Measurements from ENCODE around the gene PNPLA7. TPM values are rescaled to one million over a fixed set of nuclear protein-coding genes. Genes with fewer than 3 reads are reported as not detected.

PNPLA7 gene
- total and polyA plus RNA-seq, 7 donors: 1.8 to 12.2 (median 8.2) TPM

DNA sequence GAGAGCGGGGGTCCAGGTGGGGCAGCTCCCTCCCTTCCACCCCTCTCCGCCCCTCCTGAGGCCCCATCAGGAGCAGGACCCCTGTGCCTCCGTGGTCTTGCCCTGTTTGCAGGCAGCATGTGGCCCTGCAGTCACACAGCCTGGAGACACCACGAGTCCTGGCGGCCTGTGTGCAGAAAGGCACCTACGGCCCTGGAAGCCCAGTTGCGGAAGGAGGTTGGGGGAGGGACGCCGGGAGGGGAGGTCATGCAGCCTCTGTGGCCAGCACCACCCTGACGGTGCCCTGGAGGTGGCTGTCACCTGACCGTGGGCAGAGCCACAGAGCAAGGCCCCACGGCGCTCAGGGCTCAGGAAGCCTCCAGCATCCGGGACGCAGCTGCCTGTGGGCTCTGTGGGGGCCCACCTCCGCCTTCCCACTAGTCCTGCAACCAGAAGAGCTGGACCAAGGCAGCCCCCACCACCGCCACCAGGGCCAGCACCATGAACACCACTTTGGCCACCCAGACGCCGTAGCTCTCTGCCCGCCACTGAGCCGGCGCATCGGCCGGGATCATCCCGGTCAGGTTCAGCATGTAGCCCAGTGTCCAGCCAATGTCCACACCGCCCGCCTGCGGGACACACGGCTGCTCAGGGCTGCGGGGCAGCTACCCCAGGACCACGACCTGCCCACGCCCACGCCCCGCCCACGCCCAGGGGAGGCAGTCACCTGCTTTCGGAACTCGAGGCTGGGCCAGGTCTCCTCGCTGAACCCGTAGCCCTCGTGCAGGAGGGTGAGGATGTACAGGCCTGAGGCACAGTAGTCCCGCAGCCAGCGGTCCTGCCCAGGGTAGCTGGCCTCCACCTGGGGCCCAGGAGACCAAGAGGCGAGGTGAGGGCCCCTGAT, 115.5 kb downstream of the PNPLA7 start:
- Histone ChIP-seq H3K4me1 (peaks cover 0 to 11% (median 10%) of the 10 kb centered on the region in 4 donors), H3K27me3 (peaks cover 0 to 43% (median 17%) of the 10 kb centered on the region in 3 donors), H3K27ac (no peak overlapping the region), H3K4me3 (no peak overlapping the region), H3K36me3 (no peaks in the 10 kb centered on the region), H3K9me3 (no peaks in the 10 kb centered on the region)
- DNase-seq: no peak
- TF ChIP-seq POLR2AphosphoS5 (IDR thresholded peaks at IDR 0.05) (no peak), EP300 (IDR thresholded peaks at IDR 0.05) (no peak), POLR2A (IDR thresholded peaks at IDR 0.05) (no peak)
- TF ChIP-seq, protein P1, sequence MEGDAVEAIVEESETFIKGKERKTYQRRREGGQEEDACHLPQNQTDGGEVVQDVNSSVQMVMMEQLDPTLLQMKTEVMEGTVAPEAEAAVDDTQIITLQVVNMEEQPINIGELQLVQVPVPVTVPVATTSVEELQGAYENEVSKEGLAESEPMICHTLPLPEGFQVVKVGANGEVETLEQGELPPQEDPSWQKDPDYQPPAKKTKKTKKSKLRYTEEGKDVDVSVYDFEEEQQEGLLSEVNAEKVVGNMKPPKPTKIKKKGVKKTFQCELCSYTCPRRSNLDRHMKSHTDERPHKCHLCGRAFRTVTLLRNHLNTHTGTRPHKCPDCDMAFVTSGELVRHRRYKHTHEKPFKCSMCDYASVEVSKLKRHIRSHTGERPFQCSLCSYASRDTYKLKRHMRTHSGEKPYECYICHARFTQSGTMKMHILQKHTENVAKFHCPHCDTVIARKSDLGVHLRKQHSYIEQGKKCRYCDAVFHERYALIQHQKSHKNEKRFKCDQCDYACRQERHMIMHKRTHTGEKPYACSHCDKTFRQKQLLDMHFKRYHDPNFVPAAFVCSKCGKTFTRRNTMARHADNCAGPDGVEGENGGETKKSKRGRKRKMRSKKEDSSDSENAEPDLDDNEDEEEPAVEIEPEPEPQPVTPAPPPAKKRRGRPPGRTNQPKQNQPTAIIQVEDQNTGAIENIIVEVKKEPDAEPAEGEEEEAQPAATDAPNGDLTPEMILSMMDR (IDR thresholded peaks at IDR 0.05): no peak
- WGBS, 2 donors: 74 to 75% methylated on average over 43 of the region's 43 CpGs
- intact Hi-C loops (cut with DNase I): no loop called here

DNA sequence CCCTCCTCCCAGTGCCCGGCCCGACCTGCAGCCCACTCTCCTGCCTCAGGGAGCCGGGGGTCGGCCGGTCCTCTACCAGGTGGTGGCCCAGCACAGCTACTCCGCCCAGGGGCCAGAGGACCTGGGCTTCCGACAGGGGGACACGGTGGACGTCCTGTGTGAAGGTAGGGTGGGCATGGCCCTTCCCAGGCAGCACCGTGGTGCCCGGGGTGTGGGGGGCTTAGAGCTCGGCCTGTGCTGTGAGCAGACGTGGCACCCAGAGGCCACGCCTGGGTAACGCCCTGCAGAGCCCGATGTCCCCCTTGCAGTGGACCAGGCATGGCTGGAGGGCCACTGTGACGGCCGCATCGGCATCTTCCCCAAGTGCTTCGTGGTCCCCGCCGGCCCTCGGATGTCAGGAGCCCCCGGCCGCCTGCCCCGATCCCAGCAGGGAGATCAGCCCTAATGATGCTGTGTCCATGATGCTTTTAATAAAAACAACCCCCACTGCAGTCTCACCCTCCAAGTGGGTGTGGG, 116.2 kb downstream of the PNPLA7 start:
- H3K4me1 ChIP-seq: peaks cover 0 to 11% (median 10%) of the 10 kb centered on the region in 4 donors
- TF ChIP-seq POLR2AphosphoS5 (IDR thresholded peaks at IDR 0.05) (no peak), EP300 (IDR thresholded peaks at IDR 0.05) (no peak)
- H3K27me3 ChIP-seq: peaks cover 0 to 36% (median 17%) of the 10 kb centered on the region in 3 donors
- no peaks in the 10 kb centered on the region for H3K9me3 ChIP-seq
- DNase-seq: no peak
- no peak overlapping the region for H3K27ac ChIP-seq
- H3K36me3 ChIP-seq: no peaks in the 10 kb centered on the region
- intact Hi-C loops (cut with DNase I): no loop called here
- no peak overlapping the region for H3K4me3 ChIP-seq
- WGBS, 2 donors: 83 to 88% methylated on average over 26 of the region's 26 CpGs

DNA sequence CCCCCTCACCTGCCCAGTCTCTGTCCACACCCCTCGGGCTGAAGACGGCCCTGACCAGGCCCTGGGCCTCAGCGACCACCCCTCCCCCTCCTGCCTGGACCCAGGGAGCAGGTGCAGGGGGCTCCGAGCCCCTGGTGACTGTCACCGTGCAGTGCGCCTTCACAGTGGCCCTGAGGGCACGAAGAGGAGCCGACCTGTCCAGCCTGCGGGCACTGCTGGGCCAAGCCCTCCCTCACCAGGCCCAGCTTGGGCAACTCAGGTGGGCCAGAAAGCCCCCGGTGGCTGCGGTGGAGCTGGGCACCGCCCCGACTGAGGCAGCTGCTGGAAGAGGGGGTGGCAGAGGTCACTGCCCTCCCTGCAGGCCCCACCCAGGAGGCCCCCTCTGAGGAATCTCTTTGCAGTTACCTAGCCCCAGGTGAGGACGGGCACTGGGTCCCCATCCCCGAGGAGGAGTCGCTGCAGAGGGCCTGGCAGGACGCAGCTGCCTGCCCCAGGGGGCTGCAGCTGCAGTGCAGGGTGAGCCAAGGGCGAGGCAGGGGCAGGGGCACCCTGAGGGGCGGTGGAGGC, 116.8 kb downstream of the PNPLA7 start:
- Histone ChIP-seq H3K27ac (no peak overlapping the region), H3K27me3 (peaks cover 0 to 31% (median 12%) of the 10 kb centered on the region in 3 donors), H3K36me3 (no peaks in the 10 kb centered on the region), H3K4me3 (no peak overlapping the region), H3K9me3 (no peaks in the 10 kb centered on the region), H3K4me1 (peaks cover 0 to 11% (median 10%) of the 10 kb centered on the region in 4 donors)
- WGBS, 2 donors: 82 to 85% methylated on average over 19 of the region's 19 CpGs
- no peak for TF ChIP-seq POLR2AphosphoS5 (IDR thresholded peaks at IDR 0.05)
- TF ChIP-seq, protein P1 (IDR thresholded peaks at IDR 0.05): no peak
- DNase-seq: no peak
- intact Hi-C loops (cut with DNase I): no loop called here

DNA sequence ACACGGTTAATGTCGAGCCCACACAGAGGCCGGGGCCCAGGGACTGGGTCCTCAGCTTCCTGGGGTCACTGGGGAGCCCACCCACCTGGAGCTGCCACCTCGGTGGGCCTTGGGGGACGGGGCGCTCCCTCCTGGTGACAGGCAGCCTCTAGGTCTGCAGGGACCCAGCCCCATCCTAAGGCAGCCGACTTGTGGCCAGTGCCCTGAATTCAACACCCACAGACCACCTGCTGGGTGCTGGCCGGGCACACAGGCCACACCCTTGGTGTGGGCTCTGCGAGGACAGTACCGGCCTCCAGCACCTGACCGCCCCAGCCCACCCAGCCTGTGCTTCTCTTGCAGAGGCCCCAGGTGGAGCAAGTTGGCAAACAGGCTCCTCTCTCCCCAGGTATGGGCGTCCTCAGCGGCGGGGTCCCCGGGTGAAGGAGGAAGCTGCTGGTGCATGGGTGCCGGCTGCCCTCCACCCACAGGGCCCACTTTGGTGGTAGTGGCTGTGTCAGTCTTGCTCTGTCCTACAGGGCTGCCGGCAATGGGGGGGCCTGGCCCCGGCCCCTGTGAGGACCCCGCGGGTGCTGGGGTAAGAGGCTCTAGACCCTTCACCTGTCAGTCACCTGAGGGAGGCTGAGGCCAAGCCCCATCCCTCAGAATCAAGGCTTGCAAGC, 117.4 kb downstream of the PNPLA7 start:
- Histone ChIP-seq H3K27me3 (peaks cover 0 to 27% (median 7%) of the 10 kb centered on the region in 3 donors), H3K9me3 (no peaks in the 10 kb centered on the region), H3K4me1 (peaks cover 0 to 11% (median 10%) of the 10 kb centered on the region in 4 donors), H3K27ac (no peak overlapping the region), H3K36me3 (no peaks in the 10 kb centered on the region), H3K4me3 (no peak overlapping the region)
- intact Hi-C loops (cut with DNase I): no loop called here
- no peak for DNase-seq
- 92% methylated on average over 20 of the region's 20 CpGs for WGBS, 2 donors
- TF ChIP-seq, protein P1 (IDR thresholded peaks at IDR 0.05): no peak
- no peak for TF ChIP-seq POLR2A (IDR thresholded peaks at IDR 0.05)
- no peak for TF ChIP-seq EP300 (IDR thresholded peaks at IDR 0.05)
- no peak for TF ChIP-seq POLR2AphosphoS5 (IDR thresholded peaks at IDR 0.05)
